GM21367 (cell line): ENCODE measurements around the gene ITGB3BP.
"Not testable (repeated sequence)": the region's sequence is repeated elsewhere in the genome, so short reads cannot be mapped to it uniquely, and the experiment has no call there.

Source experiments
- ATAC-seq: cut with Tn5 transposase; IDR thresholded peaks from one replicate; pipeline ENCODE4 v1.9.1; 2021; ENCODE audit not compliant: unreplicated experiment

Gene ITGB3BP

GRCh38 chr1:63509718-63510117, 13.3 kb downstream of the ITGB3BP start:
- no peak for ATAC-seq

GRCh38 chr1:63506782-63507181, 16.2 kb downstream of the ITGB3BP start:
- no peak for ATAC-seq

DNA sequence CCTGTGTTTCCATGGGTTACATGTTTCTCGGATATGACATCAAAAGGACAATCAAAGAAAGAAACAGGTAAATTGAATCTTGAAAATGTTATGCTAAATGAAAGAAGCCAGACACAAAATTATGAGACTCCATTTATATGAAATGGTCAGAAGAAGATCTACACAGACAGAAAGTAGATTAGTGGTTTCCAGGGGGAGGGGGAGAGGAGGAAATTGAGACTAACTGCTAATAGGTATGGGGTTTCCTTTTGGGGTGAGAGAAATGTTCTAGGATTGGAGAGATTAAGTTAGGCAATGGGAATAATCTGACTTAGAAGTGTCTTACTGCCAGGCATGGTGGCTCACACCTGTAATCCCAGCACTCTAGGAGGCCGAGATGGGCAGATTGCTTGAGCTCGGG, 21.8 kb downstream of the ITGB3BP start:
- no peak for ATAC-seq

GRCh38 chr1:63498106-63498505, 24.9 kb downstream of the ITGB3BP start:
- no peak for ATAC-seq

GRCh38 chr1:63497577-63497976, 25.4 kb downstream of the ITGB3BP start:
- no peak for ATAC-seq

DNA sequence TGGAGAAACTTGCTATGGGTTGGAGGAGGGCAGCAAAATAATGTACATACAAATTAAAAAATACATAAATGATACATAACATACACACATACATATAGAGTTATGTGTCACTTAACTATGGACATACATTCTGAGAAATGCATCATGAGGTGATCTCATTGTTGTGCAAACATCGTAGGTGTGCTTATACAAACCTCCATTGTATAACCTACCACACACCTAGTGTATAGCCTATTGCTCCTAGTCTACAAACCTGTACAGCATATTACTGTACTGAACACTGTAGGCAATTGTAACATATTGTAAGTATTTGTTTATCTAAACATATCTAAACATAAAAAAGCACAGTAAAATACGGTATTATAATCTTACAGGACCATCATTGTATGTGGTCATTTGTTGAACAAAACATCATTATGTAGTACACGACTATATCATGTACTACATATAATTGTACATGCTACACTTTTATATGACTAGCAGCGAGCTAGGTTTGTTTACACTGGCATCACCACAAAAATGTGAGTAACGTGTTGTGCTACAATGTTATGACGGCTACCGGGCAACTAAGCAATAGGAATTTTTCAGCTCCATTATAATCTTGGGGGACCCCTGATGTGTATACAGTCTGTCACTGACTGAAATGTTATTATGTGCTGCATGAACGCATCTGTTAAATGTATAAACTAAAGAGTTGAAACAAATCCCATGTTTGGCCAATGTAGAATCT, 35.5 kb downstream of the ITGB3BP start:
- ATAC-seq = no peak

- no peak for ATAC-seq
These were observed 36.4 kb downstream of the ITGB3BP start for GRCh38 chr1:63486629-63487028.

DNA sequence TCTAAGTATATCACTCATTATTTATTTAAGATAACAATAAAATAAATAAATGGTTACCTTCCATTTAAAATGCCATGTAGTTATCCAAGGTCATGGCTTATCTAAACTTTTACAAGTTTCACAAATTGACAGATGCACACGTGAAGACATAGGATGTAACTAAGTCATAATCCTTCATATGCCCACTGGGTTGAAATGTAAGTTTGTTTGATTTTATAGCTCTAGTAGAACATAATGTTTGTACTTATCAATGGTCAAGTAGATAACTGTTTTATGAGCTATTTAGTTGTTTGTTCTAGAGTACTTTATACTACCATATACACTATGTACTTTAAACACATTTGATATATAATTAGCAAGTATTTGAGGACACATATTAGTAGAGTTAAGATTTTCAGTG, 43.0 kb downstream of the ITGB3BP start:
- no peak for ATAC-seq

DNA sequence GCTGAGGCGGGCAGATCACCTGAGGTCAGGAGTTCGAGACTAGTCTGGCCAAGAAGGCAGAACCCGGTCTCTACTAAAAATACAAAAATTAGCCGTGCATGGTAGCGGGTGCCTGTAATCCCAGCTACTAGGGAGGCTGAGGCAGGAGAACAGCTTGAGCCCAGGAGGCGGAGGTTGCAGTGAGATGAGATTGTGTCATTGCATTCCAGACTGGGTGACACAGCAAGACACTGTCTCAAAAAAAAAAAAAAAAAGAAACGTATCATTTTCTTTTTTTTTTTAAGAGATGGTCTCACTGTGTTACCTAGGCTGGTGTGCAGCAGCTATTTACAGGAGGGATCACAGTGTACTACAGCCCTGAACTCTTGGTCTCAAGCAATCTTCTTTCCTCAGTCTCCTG, 47.3 kb downstream of the ITGB3BP start:
- no peak for ATAC-seq

DNA sequence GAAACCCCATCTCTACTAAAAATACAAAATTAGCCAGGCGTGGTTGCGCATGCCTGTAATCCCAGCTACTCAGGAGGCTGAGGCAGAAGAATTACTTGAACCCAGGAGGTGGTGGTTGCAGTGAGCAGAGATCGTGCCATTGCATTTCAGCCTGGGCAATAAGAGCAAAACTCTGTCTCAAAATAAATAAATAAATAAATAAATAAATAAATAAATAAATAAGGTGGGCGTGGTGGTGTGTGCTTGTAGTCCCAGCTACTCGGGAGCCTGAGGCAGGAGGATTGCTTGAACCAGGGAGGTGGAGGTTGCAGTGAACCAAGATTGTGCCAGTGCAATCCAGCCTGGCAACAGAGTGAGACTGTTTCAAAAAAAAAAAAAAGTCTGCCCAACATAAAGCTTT, 54.3 kb downstream of the ITGB3BP start:
- ATAC-seq = not testable (repeated sequence)

DNA sequence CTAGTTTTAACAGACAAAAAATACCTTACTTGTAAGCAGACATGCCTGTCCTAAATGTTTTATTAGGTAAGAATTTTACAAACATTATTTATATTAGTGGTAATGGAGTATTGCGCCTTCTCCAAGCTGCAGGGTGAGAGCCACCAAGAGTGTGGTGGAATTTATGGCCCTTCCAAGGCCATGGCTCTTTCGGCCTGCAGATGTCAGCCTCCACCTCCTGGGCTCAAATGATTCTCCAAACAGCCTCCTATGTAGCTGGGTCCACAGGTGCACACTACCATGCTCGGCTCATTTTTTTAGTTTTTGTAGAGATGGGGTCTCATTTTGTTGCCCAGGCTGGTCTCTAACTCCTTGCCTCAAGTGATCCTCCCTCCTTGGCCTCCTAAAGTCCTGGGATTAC, 56.3 kb downstream of the ITGB3BP start:
- ATAC-seq = no peak

- no peak for ATAC-seq
These were observed 56.8 kb downstream of the ITGB3BP start for GRCh38 chr1:63466181-63466580.

DNA sequence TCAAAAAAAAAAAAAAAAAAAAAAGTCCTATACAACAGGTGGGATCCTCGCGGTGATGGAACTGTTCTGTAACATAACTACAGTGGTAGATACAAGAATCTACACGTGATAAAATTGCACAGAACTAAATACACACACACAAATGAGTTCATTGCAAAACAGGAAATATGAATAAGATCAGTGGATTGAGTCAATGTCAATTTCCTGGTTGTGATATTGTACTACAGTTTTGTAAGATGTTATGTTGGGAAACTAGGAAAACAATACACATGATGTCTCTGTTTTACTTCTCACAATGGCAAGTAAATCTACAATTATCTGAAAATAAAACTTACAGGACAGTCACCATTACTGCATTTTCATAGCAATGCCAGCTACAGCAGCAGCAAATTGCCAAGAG, 59.8 kb downstream of the ITGB3BP start:
- no peak for ATAC-seq

- no peak for ATAC-seq
These were observed 61.3 kb downstream of the ITGB3BP start for GRCh38 chr1:63461661-63462230.

DNA sequence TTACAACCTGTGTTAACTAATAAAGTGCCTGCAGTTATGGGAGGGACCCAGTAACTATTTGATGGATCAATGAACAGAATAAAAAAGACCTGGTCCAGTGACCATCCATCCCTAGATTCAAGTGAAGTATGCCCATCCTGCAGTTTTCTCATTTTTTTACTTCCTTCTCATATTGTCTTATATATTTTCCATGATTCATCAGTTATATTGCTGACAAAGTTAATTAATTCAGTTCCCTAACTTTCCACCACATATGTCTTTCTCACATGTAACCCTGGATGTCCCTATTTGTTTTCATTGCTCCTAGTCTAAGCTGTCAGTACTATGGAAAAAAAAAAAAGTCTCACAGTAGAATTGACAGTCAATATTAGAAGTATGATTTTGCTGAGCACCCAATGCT, 64.3 kb downstream of the ITGB3BP start:
- ATAC-seq = no peak

- ATAC-seq = no peak
These were observed 68.8 kb downstream of the ITGB3BP start for GRCh38 chr1:63454269-63454668.

DNA sequence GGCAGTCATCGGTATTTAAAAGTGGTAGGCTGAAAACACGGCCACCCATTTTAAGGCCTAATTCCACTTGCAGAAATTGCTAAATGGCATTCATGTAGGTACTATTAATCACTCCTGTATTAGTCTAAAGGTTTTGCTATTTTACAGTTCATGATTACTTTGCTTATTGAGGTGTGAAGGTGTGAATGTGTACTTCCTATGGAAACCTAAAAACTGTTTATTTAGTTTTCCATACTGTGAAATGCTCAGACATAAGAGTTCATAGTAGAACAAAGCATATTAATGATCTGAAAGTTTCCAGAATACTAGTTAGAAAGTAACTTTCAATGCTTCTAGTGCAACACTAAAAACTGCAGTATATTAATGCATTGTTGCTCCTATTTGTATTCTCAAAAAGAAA, 69.8 kb downstream of the ITGB3BP start:
- no peak for ATAC-seq

DNA sequence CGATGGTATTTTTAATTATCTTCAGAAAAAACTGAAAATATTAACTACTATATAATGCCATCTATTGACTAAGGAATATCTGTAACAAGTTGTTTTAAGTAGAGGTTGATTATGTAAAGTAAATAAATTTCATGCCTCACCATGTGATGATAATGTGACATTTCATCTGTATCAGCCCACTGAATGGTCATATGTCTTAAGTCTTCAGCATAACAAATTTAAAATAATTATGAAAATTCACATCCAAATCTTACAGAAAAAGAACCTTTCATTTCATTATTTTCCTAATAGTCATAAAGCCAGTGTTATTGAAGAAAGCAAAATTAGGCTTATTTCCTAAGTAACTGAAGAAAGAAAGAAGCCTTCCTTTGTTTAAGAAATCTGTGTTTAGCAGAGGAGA, 72.6 kb downstream of the ITGB3BP start:
- ATAC-seq = no peak

- ATAC-seq = no peak
These were observed 74.2 kb downstream of the ITGB3BP start for GRCh38 chr1:63448731-63449246.

DNA sequence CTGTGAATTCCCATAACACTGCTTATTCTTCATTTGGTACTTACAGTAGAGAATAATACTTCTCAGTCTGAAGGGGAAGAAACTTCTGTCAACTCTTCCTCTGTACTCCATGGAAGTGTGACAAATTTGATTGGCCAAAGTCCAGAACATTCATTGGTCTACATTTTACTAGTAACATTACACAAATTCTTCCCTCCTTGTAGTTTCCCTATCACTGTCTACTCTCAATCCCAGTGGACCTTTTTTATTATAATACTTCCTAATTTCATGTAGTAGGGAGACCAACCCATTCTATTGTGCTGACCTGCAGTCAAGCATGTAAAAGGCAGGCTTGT, 80.9 kb downstream of the ITGB3BP start:
- no peak for ATAC-seq

- no peak for ATAC-seq
These were observed 87.9 kb downstream of the ITGB3BP start for GRCh38 chr1:63435161-63435560.

- ATAC-seq = no peak
These were observed 93.7 kb downstream of the ITGB3BP start for GRCh38 chr1:63429281-63429680.

DNA sequence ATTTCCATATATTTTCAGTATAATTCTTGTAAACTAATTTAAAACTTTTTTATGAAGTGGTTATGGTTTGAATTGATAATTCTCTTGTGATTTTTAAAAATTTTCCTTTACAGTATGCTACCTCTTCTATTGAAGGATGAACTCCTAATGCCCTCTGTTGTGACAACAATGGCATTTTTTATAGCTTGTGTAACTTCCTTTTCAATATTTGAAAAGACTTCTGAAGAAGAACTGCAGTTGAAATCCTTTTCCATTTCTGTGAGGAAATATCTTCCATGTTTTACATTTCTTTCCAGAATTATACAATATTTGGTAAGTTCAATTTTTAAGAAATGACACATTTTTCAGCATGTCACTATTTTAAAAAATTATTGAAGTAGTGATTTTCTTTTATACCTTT, 94.2 kb downstream of the ITGB3BP start:
- no peak for ATAC-seq
